ENCODE results near the gene ANKRD30A.
"Not testable (repeated sequence)": the region's sequence is repeated elsewhere in the genome, so short reads cannot be mapped to it uniquely, and the experiment has no call there.

The ANKRD30A gene

DNA sequence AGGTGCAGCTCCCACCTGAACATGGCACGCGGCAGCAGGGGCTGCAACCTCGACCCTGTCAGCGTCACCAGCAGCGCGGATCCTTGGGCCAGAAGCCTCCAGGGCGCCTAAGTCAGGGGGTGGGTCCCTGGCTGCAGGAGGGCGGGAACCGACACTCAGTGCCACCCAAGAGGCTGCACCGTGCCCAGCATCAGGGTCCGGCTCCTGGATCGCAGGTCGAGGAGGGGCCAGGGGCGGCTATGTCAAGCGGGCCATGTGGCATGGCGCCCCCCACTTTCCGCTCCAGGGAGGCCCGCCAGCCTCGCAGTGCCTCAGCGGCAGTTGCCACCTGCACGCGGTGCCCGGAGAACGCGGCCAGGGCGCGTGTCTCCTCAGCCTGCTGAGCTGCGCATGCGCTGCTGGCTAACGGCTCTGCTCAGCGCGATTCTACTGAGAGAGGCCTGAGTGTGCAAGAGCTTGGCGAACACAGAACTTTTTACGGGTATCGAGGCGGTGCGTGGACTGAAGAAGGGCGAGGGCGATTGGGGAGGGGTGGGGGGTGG, at the start of gene ANKRD30A:
TSS of gene ANKRD30A (plus strand) at position 408 of the 542 bp plus-strand sequence. CDS start 190 bp downstream, outside the sequence.
- Histone ChIP-seq H3K27me3 (ENCODE audit: control insufficient read depth, insufficient read depth, low read length) (no peaks in the 10 kb centered on the region), H3K36me3 (ENCODE audit: control insufficient read depth, insufficient read depth, low read length) (no peaks in the 10 kb centered on the region), H3K27ac (ENCODE audit: low read depth, low read length) (no peak within 1 kb of the TSS), H3K9me3 (ENCODE audit: control insufficient read depth, insufficient read depth, low read depth, low read length) (peaks cover 16% of the 10 kb centered on the region; the same call in 1 of the 2 replicates), H3K9ac (ENCODE audit: low read length) (no peak within 1 kb of the TSS), H3K4me3 (ENCODE audit: low read depth, low read length) (no peak within 1 kb of the TSS), H3K4me1 (ENCODE audit: control insufficient read depth, insufficient read depth, low read length) (no peaks in the 10 kb centered on the region)

GRCh38 chr10:37076083-37076482, 49.3 kb upstream of the ANKRD30A start:
- H3K36me3 ChIP-seq (ENCODE audit: control insufficient read depth, insufficient read depth, low read length); H3K4me1 ChIP-seq (ENCODE audit: control insufficient read depth, insufficient read depth, low read length); H3K4me3 ChIP-seq (ENCODE audit: low read depth, low read length); H3K9ac ChIP-seq (ENCODE audit: low read length); H3K27ac ChIP-seq (ENCODE audit: low read depth, low read length); H3K27me3 ChIP-seq (ENCODE audit: control insufficient read depth, insufficient read depth, low read length): not testable (repeated sequence)
- H3K9me3 ChIP-seq (ENCODE audit: control insufficient read depth, insufficient read depth, low read depth, low read length), result peaks cover 41% of the 10 kb centered on the region; the same call in 1 of the 2 replicates

DNA sequence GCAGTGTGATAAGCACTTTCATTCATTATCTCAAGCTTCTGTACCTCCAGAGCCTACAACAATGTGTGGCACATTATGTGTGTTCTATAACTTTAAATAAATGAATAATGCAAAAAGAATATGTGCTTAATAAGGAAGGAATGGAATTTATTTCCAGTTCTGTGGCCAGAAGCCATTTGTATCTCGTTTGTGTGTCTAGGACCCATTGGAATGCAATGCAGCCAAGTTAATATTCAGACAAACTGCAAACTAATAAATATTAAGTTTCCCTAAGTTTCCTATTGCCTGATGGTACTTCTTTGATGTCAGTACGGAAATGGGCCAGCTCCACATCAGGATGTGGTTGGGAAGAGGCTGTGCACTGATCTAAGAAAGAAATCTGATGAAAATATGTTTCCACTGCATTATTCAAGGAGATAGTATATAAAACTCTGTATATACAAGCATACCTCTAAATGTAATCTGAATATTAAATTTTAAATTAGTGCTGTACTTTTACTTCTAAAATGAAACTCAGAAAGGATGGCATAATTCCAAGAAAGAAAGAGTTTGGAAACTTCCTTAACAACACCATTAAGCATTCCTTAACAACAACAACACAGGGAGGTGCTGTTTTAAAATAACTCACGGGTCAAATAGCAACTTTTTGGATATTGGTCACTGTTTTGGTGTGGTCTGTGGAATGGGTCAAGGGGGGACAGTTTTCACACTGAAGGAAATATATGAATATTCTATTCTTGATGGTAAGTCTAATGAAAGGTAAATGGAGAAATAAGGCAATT, 29.4 kb upstream of the ANKRD30A start:
- Histone ChIP-seq H3K4me1 (ENCODE audit: control insufficient read depth, insufficient read depth, low read length) (no peaks in the 10 kb centered on the region), H3K27me3 (ENCODE audit: control insufficient read depth, insufficient read depth, low read length) (no peaks in the 10 kb centered on the region), H3K36me3 (ENCODE audit: control insufficient read depth, insufficient read depth, low read length) (no peaks in the 10 kb centered on the region), H3K9ac (ENCODE audit: low read length) (no peak overlapping the region), H3K9me3 (ENCODE audit: control insufficient read depth, insufficient read depth, low read depth, low read length) (peaks cover 53% of the 10 kb centered on the region), H3K27ac (ENCODE audit: low read depth, low read length) (no peak overlapping the region), H3K4me3 (ENCODE audit: low read depth, low read length) (no peak overlapping the region)

DNA sequence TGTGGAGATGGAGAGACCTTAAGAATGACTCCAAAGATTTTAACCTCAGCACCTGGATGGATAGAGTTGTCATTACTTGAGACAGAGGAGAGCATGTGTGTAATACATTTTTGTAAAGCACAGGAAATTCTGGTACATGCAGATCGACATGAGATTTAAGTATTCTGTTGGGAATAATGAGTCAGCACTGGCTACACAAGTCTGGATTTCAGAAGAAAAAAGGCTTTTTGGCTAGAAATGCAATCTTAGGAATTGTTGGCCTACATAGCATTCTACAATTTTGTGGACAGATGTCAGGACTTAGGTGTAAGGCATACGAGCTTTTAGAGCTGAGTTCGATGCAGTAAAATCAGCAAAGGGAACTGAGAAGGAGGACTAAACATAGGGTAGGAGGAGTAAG, 24.1 kb upstream of the ANKRD30A start:
- H3K4me3 ChIP-seq (ENCODE audit: low read depth, low read length), result no peak overlapping the region
- H3K4me1 ChIP-seq (ENCODE audit: control insufficient read depth, insufficient read depth, low read length), result no peaks in the 10 kb centered on the region
- no peak overlapping the region for H3K9ac ChIP-seq (ENCODE audit: low read length)
- peaks cover 28% of the 10 kb centered on the region; the same call in 1 of the 2 replicates for H3K9me3 ChIP-seq (ENCODE audit: control insufficient read depth, insufficient read depth, low read depth, low read length)
- H3K27ac ChIP-seq (ENCODE audit: low read depth, low read length), result no peak overlapping the region
- H3K36me3 ChIP-seq (ENCODE audit: control insufficient read depth, insufficient read depth, low read length), result no peaks in the 10 kb centered on the region
- no peaks in the 10 kb centered on the region for H3K27me3 ChIP-seq (ENCODE audit: control insufficient read depth, insufficient read depth, low read length)

DNA sequence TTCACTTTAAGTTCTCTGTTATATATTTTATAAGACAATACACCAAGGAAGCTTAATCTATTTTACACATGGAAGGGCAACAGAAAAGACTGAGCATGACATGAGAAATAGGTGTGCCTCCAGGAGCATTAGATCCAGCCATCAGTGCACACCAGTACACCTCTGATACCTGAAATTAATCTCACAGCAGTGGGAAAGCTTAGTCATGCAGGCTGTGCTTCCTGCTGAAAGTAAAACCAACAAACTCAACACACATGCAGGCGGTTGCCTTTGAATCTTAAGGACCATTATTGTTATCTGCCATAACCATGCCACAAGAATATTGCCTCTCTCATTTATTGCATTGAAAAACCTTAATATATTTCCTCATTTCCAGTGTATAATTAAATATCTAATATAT, 16.4 kb upstream of the ANKRD30A start:
- no peaks in the 10 kb centered on the region for H3K4me1 ChIP-seq (ENCODE audit: control insufficient read depth, insufficient read depth, low read length)
- no peak overlapping the region for H3K27ac ChIP-seq (ENCODE audit: low read depth, low read length)
- H3K9ac ChIP-seq (ENCODE audit: low read length), result no peak overlapping the region
- no peaks in the 10 kb centered on the region for H3K27me3 ChIP-seq (ENCODE audit: control insufficient read depth, insufficient read depth, low read length)
- H3K4me3 ChIP-seq (ENCODE audit: low read depth, low read length), result no peak overlapping the region
- H3K9me3 ChIP-seq (ENCODE audit: control insufficient read depth, insufficient read depth, low read depth, low read length), result peaks cover 39% of the 10 kb centered on the region; the same call in 1 of the 2 replicates
- H3K36me3 ChIP-seq (ENCODE audit: control insufficient read depth, insufficient read depth, low read length), result no peaks in the 10 kb centered on the region

DNA sequence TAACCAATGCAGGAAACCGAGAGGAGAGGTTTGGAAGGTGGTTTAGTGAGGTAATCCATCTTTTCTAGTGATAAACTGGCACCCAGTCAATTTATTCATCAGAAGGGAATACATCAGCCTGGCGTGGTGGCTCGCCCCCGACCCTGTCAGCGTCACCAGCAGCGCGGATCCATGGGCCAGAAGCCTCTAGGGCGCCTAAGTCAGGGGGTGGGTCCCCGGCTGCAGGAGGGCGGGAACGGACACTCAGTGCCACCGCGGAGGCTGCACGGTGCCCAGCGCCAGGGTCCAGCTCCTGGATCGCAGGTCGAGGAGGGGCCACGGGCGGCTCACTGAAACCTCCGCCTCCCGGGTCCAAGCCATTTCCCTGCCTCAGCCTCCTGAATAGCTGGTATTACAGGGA, 866 bp upstream of the ANKRD30A start:
- H3K27ac ChIP-seq (ENCODE audit: low read depth, low read length), result no peak overlapping the region
- H3K4me3 ChIP-seq (ENCODE audit: low read depth, low read length), result no peak overlapping the region
- H3K4me1 ChIP-seq (ENCODE audit: control insufficient read depth, insufficient read depth, low read length), result no peaks in the 10 kb centered on the region
- no peak overlapping the region for H3K9ac ChIP-seq (ENCODE audit: low read length)
- no peaks in the 10 kb centered on the region for H3K27me3 ChIP-seq (ENCODE audit: control insufficient read depth, insufficient read depth, low read length)
- H3K9me3 ChIP-seq (ENCODE audit: control insufficient read depth, insufficient read depth, low read depth, low read length), result peaks cover 13% of the 10 kb centered on the region; the same call in 1 of the 2 replicates
- no peaks in the 10 kb centered on the region for H3K36me3 ChIP-seq (ENCODE audit: control insufficient read depth, insufficient read depth, low read length)

DNA sequence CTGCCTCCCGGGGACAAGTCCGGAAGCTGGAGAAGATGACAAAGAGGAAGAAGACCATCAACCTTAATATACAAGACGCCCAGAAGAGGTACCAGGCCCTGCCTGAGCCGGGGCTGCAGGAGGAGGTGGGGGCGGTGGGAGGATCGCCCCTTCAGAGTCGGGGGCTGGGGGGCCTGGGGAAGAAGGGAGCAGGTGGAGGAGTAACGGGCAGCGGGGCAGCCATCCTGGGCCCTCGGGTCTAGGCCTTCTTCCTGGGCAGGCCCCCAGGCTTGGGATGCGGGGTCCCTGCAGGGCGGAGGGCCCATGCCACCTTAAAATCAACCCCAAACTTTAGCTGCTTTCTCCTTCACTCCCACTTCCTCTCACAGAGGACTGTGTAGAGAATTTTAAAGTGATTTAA, 523 bp downstream of the ANKRD30A start:
- H3K4me3 ChIP-seq (ENCODE audit: low read depth, low read length), result no peak overlapping the region
- H3K27ac ChIP-seq (ENCODE audit: low read depth, low read length), result no peak overlapping the region
- H3K4me1 ChIP-seq (ENCODE audit: control insufficient read depth, insufficient read depth, low read length), result no peaks in the 10 kb centered on the region
- H3K9ac ChIP-seq (ENCODE audit: low read length), result no peak overlapping the region
- peaks cover 16% of the 10 kb centered on the region; the same call in 1 of the 2 replicates for H3K9me3 ChIP-seq (ENCODE audit: control insufficient read depth, insufficient read depth, low read depth, low read length)
- H3K36me3 ChIP-seq (ENCODE audit: control insufficient read depth, insufficient read depth, low read length), result no peaks in the 10 kb centered on the region
- no peaks in the 10 kb centered on the region for H3K27me3 ChIP-seq (ENCODE audit: control insufficient read depth, insufficient read depth, low read length)

DNA sequence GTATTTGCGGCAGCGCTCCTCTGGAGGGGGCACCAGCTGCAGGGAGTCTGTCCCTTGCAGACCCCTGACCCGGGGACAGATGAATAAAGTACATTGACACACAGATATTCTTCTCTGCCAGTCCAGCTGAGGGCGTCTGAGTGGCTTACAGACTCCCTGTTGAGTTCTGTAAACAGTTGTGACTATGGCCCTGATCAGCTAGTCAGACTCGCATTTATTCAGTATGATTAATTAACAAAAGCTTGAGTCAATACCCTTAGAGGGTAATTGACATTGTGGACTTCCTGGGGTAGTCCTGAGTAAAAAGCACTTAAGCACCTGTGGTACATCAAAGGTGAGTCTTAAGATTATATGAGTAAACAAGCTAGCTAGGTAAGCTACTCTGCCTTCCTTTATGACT, 21.0 kb downstream of the ANKRD30A start:
- no peak overlapping the region for H3K9ac ChIP-seq (ENCODE audit: low read length)
- H3K27ac ChIP-seq (ENCODE audit: low read depth, low read length), result no peak overlapping the region
- peaks cover 13% of the 10 kb centered on the region; the same call in 1 of the 2 replicates for H3K9me3 ChIP-seq (ENCODE audit: control insufficient read depth, insufficient read depth, low read depth, low read length)
- H3K4me1 ChIP-seq (ENCODE audit: control insufficient read depth, insufficient read depth, low read length), result no peaks in the 10 kb centered on the region
- no peaks in the 10 kb centered on the region for H3K27me3 ChIP-seq (ENCODE audit: control insufficient read depth, insufficient read depth, low read length)
- no peaks in the 10 kb centered on the region for H3K36me3 ChIP-seq (ENCODE audit: control insufficient read depth, insufficient read depth, low read length)
- no peak overlapping the region; the same call in 1 of the 2 replicates for H3K4me3 ChIP-seq (ENCODE audit: low read depth, low read length)

GRCh38 chr10:37162430-37162829, 37.0 kb downstream of the ANKRD30A start:
- H3K9ac ChIP-seq (ENCODE audit: low read length); H3K4me1 ChIP-seq (ENCODE audit: control insufficient read depth, insufficient read depth, low read length); H3K4me3 ChIP-seq (ENCODE audit: low read depth, low read length); H3K27ac ChIP-seq (ENCODE audit: low read depth, low read length); H3K27me3 ChIP-seq (ENCODE audit: control insufficient read depth, insufficient read depth, low read length); H3K9me3 ChIP-seq (ENCODE audit: control insufficient read depth, insufficient read depth, low read depth, low read length); H3K36me3 ChIP-seq (ENCODE audit: control insufficient read depth, insufficient read depth, low read length): not testable (repeated sequence)

DNA sequence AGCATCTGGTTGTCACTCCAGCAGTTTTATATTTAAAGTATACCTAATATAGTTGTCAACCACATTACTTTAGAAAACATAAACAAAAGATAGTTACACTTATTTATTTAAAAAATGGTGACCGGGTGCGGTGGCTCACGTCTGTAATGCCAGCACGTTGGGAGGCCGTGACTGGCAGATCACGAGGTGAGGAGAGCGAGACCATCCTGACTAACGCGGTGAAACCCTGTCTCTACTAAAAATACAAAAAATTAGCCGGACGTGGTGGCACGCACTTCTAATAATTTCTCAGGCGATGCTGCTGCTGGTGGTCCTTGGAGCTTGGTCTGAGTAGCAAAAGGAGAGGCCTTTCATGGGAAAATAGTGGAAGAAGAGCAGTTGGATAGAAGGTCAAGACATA, 46.5 kb downstream of the ANKRD30A start:
- not testable (repeated sequence) for H3K27ac ChIP-seq (ENCODE audit: low read depth, low read length); H3K4me3 ChIP-seq (ENCODE audit: low read depth, low read length); H3K27me3 ChIP-seq (ENCODE audit: control insufficient read depth, insufficient read depth, low read length); H3K9me3 ChIP-seq (ENCODE audit: control insufficient read depth, insufficient read depth, low read depth, low read length); H3K9ac ChIP-seq (ENCODE audit: low read length); H3K4me1 ChIP-seq (ENCODE audit: control insufficient read depth, insufficient read depth, low read length); H3K36me3 ChIP-seq (ENCODE audit: control insufficient read depth, insufficient read depth, low read length)

DNA sequence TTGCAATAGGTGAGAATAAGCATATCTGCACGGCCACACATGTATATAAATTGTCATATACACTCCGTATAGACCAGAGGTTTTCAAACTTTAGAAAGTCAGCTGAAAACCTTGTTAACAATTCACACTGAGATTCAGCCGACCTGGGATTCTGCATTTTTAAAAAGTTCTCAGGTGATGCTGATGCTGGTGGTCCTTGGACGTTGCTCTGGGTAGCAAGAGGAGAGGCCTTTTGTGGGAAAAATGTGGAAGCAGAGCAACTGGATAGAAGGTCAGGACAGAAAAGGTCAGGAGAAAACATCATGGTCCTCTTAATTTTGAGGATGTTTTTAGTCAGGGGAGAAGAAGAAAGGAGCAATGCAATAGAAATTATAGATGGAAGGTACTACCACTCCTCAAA, 52.9 kb downstream of the ANKRD30A start:
- H3K9ac ChIP-seq (ENCODE audit: low read length); H3K4me3 ChIP-seq (ENCODE audit: low read depth, low read length); H3K4me1 ChIP-seq (ENCODE audit: control insufficient read depth, insufficient read depth, low read length); H3K9me3 ChIP-seq (ENCODE audit: control insufficient read depth, insufficient read depth, low read depth, low read length); H3K36me3 ChIP-seq (ENCODE audit: control insufficient read depth, insufficient read depth, low read length); H3K27me3 ChIP-seq (ENCODE audit: control insufficient read depth, insufficient read depth, low read length); H3K27ac ChIP-seq (ENCODE audit: low read depth, low read length): not testable (repeated sequence)

All from HUES6 (cell line).